ENCODE measurements around the gene NR4A2.

The NR4A2 gene

GRCh38 chr2:156333274-156333950 is 891 bp upstream of the NR4A2 start (continued):
- no peak for TF ChIP-seq REST (tag by site-specific recombination; IDR thresholded peaks at IDR 0.05)
- TF ChIP-seq KLF16 (tag by site-specific recombination; IDR thresholded peaks at IDR 0.05) = no peak
- TF ChIP-seq PRDM1 (tag by site-specific recombination; IDR thresholded peaks at IDR 0.05) = peak; percentile 79
- TF ChIP-seq ZNF214 (tag by site-specific recombination; IDR thresholded peaks at IDR 0.05; ENCODE audit: borderline replicate concordance) = no peak

GRCh38 chr2:156332284-156332533 is 312 bp downstream of the NR4A2 start:
- TF ChIP-seq MZF1 (tag by site-specific recombination; IDR thresholded peaks at IDR 0.05; ENCODE audit: borderline replicate concordance) = peak; percentile 30; the same call in 1 of the 2 replicates
- peak; percentile 82 for TF ChIP-seq ZNF335 (tag by site-specific recombination; conservative IDR thresholded peaks at IDR 0.05)
- TF ChIP-seq SETDB1 (IDR thresholded peaks at IDR 0.05; ENCODE audit: insufficient read length, low read length) = no peak
- no peak for TF ChIP-seq ZNF548 (tag by site-specific recombination; IDR thresholded peaks at IDR 0.05)
- no peak for TF ChIP-seq ZNF133 (tag by site-specific recombination; IDR thresholded peaks at IDR 0.05)
- peak; percentile 6 for TF ChIP-seq PRDM4 (tag by site-specific recombination; IDR thresholded peaks at IDR 0.05)
- no peak for TF ChIP-seq CTCF (tag by site-specific recombination; IDR thresholded peaks at IDR 0.05)
- peak; percentile 6; the same call in 1 of the 2 replicates for TF ChIP-seq ZBTB17 (tag by site-specific recombination; IDR thresholded peaks at IDR 0.05)
- TF ChIP-seq GFI1B (tag by site-specific recombination; IDR thresholded peaks at IDR 0.05) = no peak
- no peak for TF ChIP-seq ZNF398 (tag by site-specific recombination; IDR thresholded peaks at IDR 0.05)
- no peak for TF ChIP-seq ZNF10 (tag by site-specific recombination; IDR thresholded peaks at IDR 0.05)
- Histone ChIP-seq H3K27ac (ENCODE audit: extremely low read depth, low read depth, low read length) (peak overlapping the region; percentile 96), H3K4me3 (ENCODE audit: low read depth, low read length) (peak overlapping the region; percentile 72), H3K9me3 (ENCODE audit: control insufficient read depth, insufficient read depth, low read depth, low read length) (no peaks in the 10 kb centered on the region), H3K36me3 (ENCODE audit: control insufficient read depth in 2 of 2, insufficient read depth in 1 of 2, low read length in 2 of 2) (peaks cover 0 to 14% of the 10 kb centered on the region in 2 experiments; a peak in 1 of 3 replicates), H3K4me1 (ENCODE audit: control insufficient read depth, insufficient read depth, low read length) (no peaks in the 10 kb centered on the region)
- CTCF ChIA-PET = interaction anchor here (0.7 to 1.3 kb wide), 2 partner anchors 136 to 315 kb away, joined by 3 read pairs; no protein-coding TSS in a partner anchor
- POLR2A ChIA-PET = interaction anchor here (1.5 to 3.6 kb wide), 2 partner anchors 9 to 10 kb away, joined by 6 to 19 read pairs; no protein-coding TSS in a partner anchor
